Measurements from ENCODE around the gene MUC20.

DNA sequence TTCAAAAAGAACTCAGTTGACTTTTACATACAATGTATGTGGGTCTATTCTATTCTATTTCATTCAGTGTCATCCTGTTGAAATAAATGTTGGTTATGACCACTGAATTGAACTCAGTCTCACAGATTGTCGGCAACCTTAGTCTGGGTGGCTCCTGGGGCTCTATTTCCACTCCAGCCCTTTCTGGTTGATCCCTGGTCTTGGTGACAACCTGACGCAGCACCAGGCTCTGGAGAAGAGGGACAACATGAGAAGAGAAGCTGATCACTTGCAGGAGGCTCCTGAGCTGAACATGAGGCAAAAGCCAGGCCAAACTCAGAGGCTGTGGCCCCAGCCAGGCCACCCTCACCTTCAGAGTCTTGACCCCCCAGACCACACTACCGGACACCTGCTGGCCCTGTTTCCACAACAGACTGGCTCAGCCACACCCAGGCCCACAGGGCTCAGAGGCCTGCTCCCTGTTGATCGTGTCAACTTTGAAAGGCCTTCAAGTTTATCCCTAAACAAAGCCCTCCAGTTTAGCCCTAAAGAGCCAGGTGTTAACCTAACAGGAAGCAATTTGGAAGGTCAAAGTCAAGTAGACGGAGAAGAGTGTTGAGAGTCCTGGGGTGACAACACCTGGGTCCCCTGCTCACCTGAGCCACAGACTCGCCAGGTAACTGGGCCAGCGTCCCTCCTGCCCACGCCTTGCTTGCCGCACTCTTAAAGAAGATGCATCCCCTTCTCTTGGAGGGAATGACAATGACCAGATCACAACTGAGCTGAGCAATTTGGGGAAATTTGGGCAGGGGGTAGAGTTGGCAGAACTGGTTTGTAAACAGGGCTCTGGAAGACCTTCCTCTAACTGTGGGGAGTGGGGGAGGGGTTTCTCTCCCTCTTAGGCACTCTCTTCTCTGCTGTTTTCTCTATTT, 15.4 kb upstream of the MUC20 start:
- TF ChIP-seq POLR2A (IDR thresholded peaks at IDR 0.05), result no peak
- TF ChIP-seq CTCF (IDR thresholded peaks at IDR 0.05), result no peak

All from right lobe of liver (tissue), 4 donors.